Ectodermal cell (in vitro differentiated cells): ENCODE measurements around the gene ZMYND8.
"Not testable (repeated sequence)": the region's sequence is repeated elsewhere in the genome, so short reads cannot be mapped to it uniquely, and the experiment has no call there.

Experiments
- H3K27ac ChIP-seq: 2 replicates; pipeline ENCODE4 v1.7.0; 2013; ENCODE audit warnings: mild to moderate bottlenecking, low read depth, low read length; ENCODE audit not compliant: insufficient read depth, poor library complexity, severe bottlenecking
- H3K27me3 ChIP-seq: 2 replicates; pipeline ENCODE4 v1.7.0; 2013; ENCODE audit warnings: mild to moderate bottlenecking, low read length; ENCODE audit not compliant: insufficient read depth, control insufficient read depth, poor library complexity, severe bottlenecking
- H3K36me3 ChIP-seq: one replicate; pipeline ENCODE4 v1.7.0; 2013; ENCODE audit warnings: low read length; ENCODE audit not compliant: control insufficient read depth, insufficient read depth
- H3K4me1 ChIP-seq: one replicate; pipeline ENCODE4 v1.7.0; 2013; ENCODE audit warnings: low read length; ENCODE audit not compliant: control insufficient read depth, insufficient read depth
- H3K4me3 ChIP-seq: 2 replicates; pipeline ENCODE4 v1.7.0; 2013; ENCODE audit warnings: low read depth, low read length, control low read depth; ENCODE audit not compliant: insufficient read depth
- H3K9me3 ChIP-seq: 2 replicates; pipeline ENCODE4 v1.7.0; 2013; ENCODE audit warnings: mild to moderate bottlenecking, low read length, moderate library complexity; ENCODE audit not compliant: control insufficient read depth
- WGBS, 2 experiments: methylation state at CpG; one replicate each; pipeline ENCODE4 v1.1.7; 2013; ENCODE audit warnings: missing lambda C conversion rate in 2 of 2; 5-methylcytosine and 5-hydroxymethylcytosine counted together

The ZMYND8 gene

GRCh38 chr20:47208534-47209174 is 147.8 kb downstream of the ZMYND8 start:
- no peaks in the 10 kb centered on the region for H3K9me3 ChIP-seq
- no peak overlapping the region for H3K27ac ChIP-seq
- WGBS, 2 experiments: 95% methylated on average over 18 of the region's 18 CpGs
- H3K27me3 ChIP-seq: no peaks in the 10 kb centered on the region
- peaks cover 37% of the 10 kb centered on the region for H3K36me3 ChIP-seq
- no peak overlapping the region for H3K4me3 ChIP-seq
- peaks cover 8% of the 10 kb centered on the region for H3K4me1 ChIP-seq

DNA sequence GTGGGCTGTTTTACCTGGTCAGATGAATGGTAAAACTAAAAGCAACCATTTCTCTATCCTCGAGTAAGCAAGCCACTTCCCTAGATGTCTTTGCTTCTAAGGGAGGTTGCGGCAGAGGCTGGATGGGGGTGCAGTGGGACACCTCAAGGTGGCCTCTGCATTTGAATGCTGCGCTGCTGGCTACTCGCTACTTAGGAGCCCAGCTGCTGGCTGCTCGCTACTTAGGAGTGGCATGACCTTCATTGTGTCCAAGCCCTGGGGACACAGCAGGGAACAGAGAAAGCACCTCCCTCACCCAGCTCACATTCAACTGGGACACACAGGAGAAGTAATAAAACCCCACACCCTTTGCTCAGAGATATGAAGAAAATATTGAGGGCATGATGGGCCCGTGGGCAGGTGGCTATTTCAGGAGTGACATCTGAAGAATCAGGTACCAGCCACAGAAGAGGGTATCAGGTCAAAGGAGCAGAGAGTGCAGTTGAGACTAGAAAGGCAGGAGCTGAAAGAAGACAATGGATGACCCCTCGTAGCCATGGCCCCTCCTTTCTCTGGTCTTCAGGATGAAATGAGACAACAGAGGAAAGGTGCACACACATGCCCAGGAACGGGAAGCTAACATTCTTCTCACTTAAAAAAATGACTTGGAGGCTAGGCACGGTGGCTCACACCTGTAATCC is 149.4 kb downstream of the ZMYND8 start:
- H3K27ac ChIP-seq: no peak overlapping the region
- H3K9me3 ChIP-seq: no peaks in the 10 kb centered on the region
- H3K4me1 ChIP-seq: peaks cover 8% of the 10 kb centered on the region
- H3K27me3 ChIP-seq: no peaks in the 10 kb centered on the region
- no peak overlapping the region for H3K4me3 ChIP-seq
- peaks cover 30% of the 10 kb centered on the region for H3K36me3 ChIP-seq
- WGBS, 2 experiments: 39% methylated on average over 9 of the region's 9 CpGs

GRCh38 chr20:47206552-47206951 is 149.9 kb downstream of the ZMYND8 start:
- H3K4me1 ChIP-seq, H3K4me3 ChIP-seq, H3K9me3 ChIP-seq, H3K27ac ChIP-seq, H3K27me3 ChIP-seq: not testable (repeated sequence)
- WGBS, 2 experiments: 77 to 79% methylated on average over 10 of the region's 10 CpGs
- peaks cover 24% of the 10 kb centered on the region for H3K36me3 ChIP-seq

GRCh38 chr20:47205577-47206123 is 150.8 kb downstream of the ZMYND8 start:
- Histone ChIP-seq H3K36me3 (peaks cover 19% of the 10 kb centered on the region), H3K27me3 (no peaks in the 10 kb centered on the region), H3K4me1 (peaks cover 8% of the 10 kb centered on the region), H3K9me3 (no peaks in the 10 kb centered on the region), H3K27ac (no peak overlapping the region), H3K4me3 (no peak overlapping the region)
- 79% methylated on average over 9 of the region's 9 CpGs for WGBS, 2 experiments

GRCh38 chr20:47204850-47205122 is 151.7 kb downstream of the ZMYND8 start:
- H3K4me1 ChIP-seq, H3K27ac ChIP-seq, H3K9me3 ChIP-seq, H3K4me3 ChIP-seq, H3K27me3 ChIP-seq: not testable (repeated sequence)
- H3K36me3 ChIP-seq: peaks cover 12% of the 10 kb centered on the region
- 93 to 96% methylated on average over 11 of the region's 11 CpGs for WGBS, 2 experiments

- 89 to 93% methylated on average over 12 of the region's 12 CpGs for WGBS, 2 experiments
- H3K9me3 ChIP-seq: no peaks in the 10 kb centered on the region
- no peak overlapping the region for H3K27ac ChIP-seq
- no peak overlapping the region for H3K4me3 ChIP-seq
- peaks cover 8% of the 10 kb centered on the region for H3K4me1 ChIP-seq
- H3K27me3 ChIP-seq: no peaks in the 10 kb centered on the region
- peaks cover 7% of the 10 kb centered on the region for H3K36me3 ChIP-seq
Observed at GRCh38 chr20:47204008-47204849, 152.3 kb downstream of the ZMYND8 start.

GRCh38 chr20:47202733-47203667 is 153.5 kb downstream of the ZMYND8 start:
- Histone ChIP-seq H3K27me3 (no peaks in the 10 kb centered on the region), H3K9me3 (no peaks in the 10 kb centered on the region), H3K36me3 (no peaks in the 10 kb centered on the region), H3K4me1 (peaks cover 8% of the 10 kb centered on the region), H3K4me3 (no peak overlapping the region), H3K27ac (no peak overlapping the region)
- 90% methylated on average over 10 of the region's 10 CpGs for WGBS, 2 experiments

DNA sequence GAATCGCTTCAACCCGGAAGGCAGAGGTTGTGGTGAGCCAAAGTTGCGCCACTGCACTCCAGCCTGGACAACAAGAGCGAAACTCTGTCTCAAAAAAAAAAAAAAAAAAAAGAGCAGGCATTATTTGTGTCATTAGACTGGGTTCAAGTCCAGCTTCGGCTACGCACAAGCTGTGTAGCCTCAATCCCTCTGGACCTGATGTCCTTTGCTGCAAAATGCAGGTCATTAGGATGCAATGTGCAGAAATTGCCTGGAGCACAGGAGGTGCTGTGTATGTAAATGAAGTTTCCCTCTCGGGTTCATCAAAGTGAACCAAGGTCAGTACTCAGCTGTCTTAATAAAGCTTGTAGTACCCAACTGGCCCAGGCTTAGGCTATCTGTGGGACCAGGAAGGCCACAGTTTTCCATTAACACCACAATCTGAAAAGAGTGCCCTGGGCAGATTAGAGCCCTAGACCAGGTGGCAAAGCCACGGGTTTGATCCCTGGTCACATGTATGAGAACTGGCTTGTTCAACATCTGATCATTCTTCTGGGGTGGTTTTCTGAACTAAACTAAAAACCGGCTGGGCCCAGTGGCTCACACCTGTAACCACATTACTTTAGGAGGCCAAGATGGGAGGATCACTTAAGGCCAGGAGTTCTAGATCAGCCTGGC is 155.3 kb downstream of the ZMYND8 start:
- H3K4me1 ChIP-seq: no peaks in the 10 kb centered on the region
- H3K9me3 ChIP-seq: no peaks in the 10 kb centered on the region
- no peak overlapping the region for H3K27ac ChIP-seq
- H3K36me3 ChIP-seq: no peaks in the 10 kb centered on the region
- 90 to 91% methylated on average over 9 of the region's 9 CpGs for WGBS, 2 experiments
- H3K27me3 ChIP-seq: no peaks in the 10 kb centered on the region
- H3K4me3 ChIP-seq: no peak overlapping the region

DNA sequence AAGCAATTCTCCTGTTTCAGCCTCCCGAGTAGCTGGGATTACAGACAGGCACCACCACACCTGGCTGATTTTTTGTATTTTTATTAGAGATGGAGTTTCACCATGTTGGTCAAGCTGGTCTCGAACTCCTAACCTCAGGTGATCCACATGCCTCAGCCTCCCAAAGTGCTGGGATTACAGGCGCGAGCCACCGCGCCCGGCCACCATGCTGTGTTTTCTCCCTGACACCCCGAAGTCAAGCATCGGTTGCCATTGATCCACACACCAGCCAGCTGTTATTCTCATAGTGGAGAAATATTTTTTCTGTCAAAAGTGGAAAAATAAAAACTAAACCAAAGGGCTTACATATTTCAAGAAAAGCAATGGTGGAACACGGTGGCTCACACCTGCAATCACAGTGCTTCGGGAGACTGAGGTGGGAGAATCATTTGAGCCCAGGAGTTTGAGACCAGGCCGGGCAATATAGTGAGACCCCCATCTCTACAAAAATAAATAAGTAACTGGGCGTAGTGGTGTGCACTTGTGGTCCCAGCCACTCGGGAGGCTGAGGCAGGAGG is 157.4 kb downstream of the ZMYND8 start:
- WGBS, 2 experiments: 90 to 94% methylated on average over 12 to 14 of the region's 14 CpGs
- Histone ChIP-seq H3K9me3 (no peaks in the 10 kb centered on the region), H3K27ac (no peak overlapping the region), H3K27me3 (no peaks in the 10 kb centered on the region), H3K36me3 (no peaks in the 10 kb centered on the region), H3K4me3 (no peak overlapping the region), H3K4me1 (no peaks in the 10 kb centered on the region)
